Measurements from ENCODE around the gene TAF4. TPM values are rescaled to one million over a fixed set of nuclear protein-coding genes. Genes with fewer than 3 reads are reported as not detected.

Gene TAF4
- total RNA-seq, 1 donor from 2014 or later: 166 TPM

DNA sequence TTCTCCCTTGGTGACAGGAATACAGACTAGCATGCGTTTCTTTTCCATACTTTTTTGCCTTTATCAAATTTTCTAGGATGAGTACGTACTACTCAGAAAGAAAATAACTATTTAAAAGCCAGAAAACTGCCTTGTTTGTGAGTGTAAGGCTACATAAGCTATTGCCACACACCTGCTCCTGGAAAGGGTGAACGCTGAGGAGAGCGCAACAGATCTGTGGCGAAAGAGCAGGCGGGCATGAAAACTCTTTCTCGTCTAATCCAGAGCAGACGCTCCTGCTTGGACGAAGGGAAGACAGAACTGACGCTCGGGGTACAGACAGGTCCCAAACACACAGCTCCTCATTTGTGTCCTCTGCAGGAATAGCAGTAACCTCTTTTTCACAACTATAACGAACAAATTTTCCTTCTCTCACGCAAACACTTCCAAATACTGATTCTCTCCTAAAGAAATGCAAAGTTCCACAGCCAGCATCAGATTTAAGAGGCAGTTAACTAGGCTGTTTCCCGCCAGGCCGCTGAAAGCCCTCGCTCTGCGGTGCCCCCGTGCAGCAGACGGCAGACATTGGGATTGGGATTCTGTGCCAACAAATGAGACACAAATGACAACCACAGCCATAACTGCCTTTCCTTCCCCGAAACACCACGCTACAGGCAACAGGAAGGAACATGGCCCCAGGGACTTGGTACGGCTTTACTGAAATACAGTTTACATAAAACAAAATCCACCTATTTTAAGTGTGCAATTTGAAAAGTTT lies 20.0 kb downstream of the TAF4 start:
- Histone ChIP-seq H3K4me3 (no peak overlapping the region), H3K9me3 (no peaks in the 10 kb centered on the region), H3K36me3 (no peaks in the 10 kb centered on the region), H3K4me1 (no peaks in the 10 kb centered on the region), H3K27me3 (no peaks in the 10 kb centered on the region), H3K27ac (no peak overlapping the region)
- intact Hi-C loops (cut with DNase I): no loop called here
- DNase-seq (ENCODE audit: low spot score in 2 of 2): no peak
- no peak for TF ChIP-seq CTCF (IDR thresholded peaks at IDR 0.05)

GRCh38 chr20:62045118-62045517 lies 20.6 kb downstream of the TAF4 start:
- intact Hi-C loops (cut with DNase I): no loop called here
- no peaks in the 10 kb centered on the region for H3K9me3 ChIP-seq
- no peaks in the 10 kb centered on the region for H3K4me1 ChIP-seq
- no peak overlapping the region for H3K4me3 ChIP-seq
- no peak overlapping the region for H3K27ac ChIP-seq
- DNase-seq (ENCODE audit: low spot score in 2 of 2): no peak
- no peak for TF ChIP-seq CTCF (IDR thresholded peaks at IDR 0.05)
- H3K36me3 ChIP-seq: no peaks in the 10 kb centered on the region
- H3K27me3 ChIP-seq: no peaks in the 10 kb centered on the region

- Histone ChIP-seq H3K27ac (no peak overlapping the region), H3K4me1 (no peaks in the 10 kb centered on the region), H3K4me3 (no peak overlapping the region), H3K9me3 (no peaks in the 10 kb centered on the region), H3K27me3 (no peaks in the 10 kb centered on the region), H3K36me3 (no peaks in the 10 kb centered on the region)
- intact Hi-C loops (cut with DNase I): no loop called here
- DNase-seq (ENCODE audit: low spot score in 2 of 2): no peak
- TF ChIP-seq CTCF (IDR thresholded peaks at IDR 0.05): no peak
Measured at GRCh38 chr20:62044631-62045030, 21.1 kb downstream of the TAF4 start.

GRCh38 chr20:62043131-62043914 lies 22.4 kb downstream of the TAF4 start:
- no peak for TF ChIP-seq CTCF (IDR thresholded peaks at IDR 0.05)
- no peaks in the 10 kb centered on the region for H3K9me3 ChIP-seq
- DNase-seq (ENCODE audit: low spot score in 2 of 2): no peak
- H3K36me3 ChIP-seq: no peaks in the 10 kb centered on the region
- H3K4me1 ChIP-seq: no peaks in the 10 kb centered on the region
- no peaks in the 10 kb centered on the region for H3K27me3 ChIP-seq
- intact Hi-C loops (cut with DNase I): no loop called here
- no peak overlapping the region for H3K4me3 ChIP-seq
- no peak overlapping the region for H3K27ac ChIP-seq

- no peaks in the 10 kb centered on the region for H3K27me3 ChIP-seq
- H3K27ac ChIP-seq: no peak overlapping the region
- H3K4me1 ChIP-seq: no peaks in the 10 kb centered on the region
- no peak for DNase-seq (ENCODE audit: low spot score in 2 of 2)
- intact Hi-C loops (cut with DNase I): no loop called here
- TF ChIP-seq CTCF (IDR thresholded peaks at IDR 0.05): no peak
- no peaks in the 10 kb centered on the region for H3K36me3 ChIP-seq
- H3K4me3 ChIP-seq: no peak overlapping the region
- no peaks in the 10 kb centered on the region for H3K9me3 ChIP-seq
Measured at GRCh38 chr20:62042025-62042820, 23.5 kb downstream of the TAF4 start.

Data from ascending aorta (tissue), 2 donors.